Effector CD8-positive, alpha-beta T cell (primary cell): ENCODE results near the gene NBPF20.
"Not testable (repeated sequence)": the region's sequence is repeated elsewhere in the genome, so short reads cannot be mapped to it uniquely, and the experiment has no call there.

Source experiments
- DNase-seq: peaks from one replicate; lab custom pipeline; 2025; lab: John Stamatoyannopoulos, UW
- total RNA-seq, 4 experiments: gene quantifications; one replicate each; lab custom pipeline; 2026; lab: John Stamatoyannopoulos, UW

NBPF20 gene
- 4.1 to 15.6 (median 11.1) reads per million in 4 experiments for total RNA-seq

GRCh38 chr1:145425436-145426029 lies at the start of gene NBPF20:
TSS of gene NBPF20 (minus strand) at chr1:145425603. CDS start at chr1:145405272, 20,331 bp downstream.
- peak; percentile 69 for DNase-seq

- not testable (repeated sequence) for DNase-seq
Observed at GRCh38 chr1:145474837-145475368, 49.5 kb upstream of the NBPF20 start.

- not testable (repeated sequence) for DNase-seq
Observed at GRCh38 chr1:145472731-145473130, 47.3 kb upstream of the NBPF20 start.

GRCh38 chr1:145471365-145471764 lies 46.0 kb upstream of the NBPF20 start:
- DNase-seq: not testable (repeated sequence)

GRCh38 chr1:145465405-145466144 lies 40.2 kb upstream of the NBPF20 start:
- DNase-seq: peak; percentile 18

GRCh38 chr1:145464708-145465336 lies 39.4 kb upstream of the NBPF20 start:
- not testable (repeated sequence) for DNase-seq

- DNase-seq: not testable (repeated sequence)
Observed at GRCh38 chr1:145464017-145464416, 38.6 kb upstream of the NBPF20 start.

- DNase-seq: not testable (repeated sequence)
Observed at GRCh38 chr1:145460684-145461083, 35.3 kb upstream of the NBPF20 start.

GRCh38 chr1:145460048-145460447 lies 34.6 kb upstream of the NBPF20 start:
- not testable (repeated sequence) for DNase-seq

- DNase-seq: not testable (repeated sequence)
Observed at GRCh38 chr1:145459591-145459990, 34.2 kb upstream of the NBPF20 start.

- not testable (repeated sequence) for DNase-seq
Observed at GRCh38 chr1:145459063-145459462, 33.7 kb upstream of the NBPF20 start.

- not testable (repeated sequence) for DNase-seq
Observed at GRCh38 chr1:145454824-145455177, 29.4 kb upstream of the NBPF20 start.

GRCh38 chr1:145453873-145454823 lies 28.7 kb upstream of the NBPF20 start:
- not testable (repeated sequence) for DNase-seq

GRCh38 chr1:145452506-145452905 lies 27.1 kb upstream of the NBPF20 start:
- not testable (repeated sequence) for DNase-seq

GRCh38 chr1:145451914-145452313 lies 26.5 kb upstream of the NBPF20 start:
- DNase-seq: not testable (repeated sequence)

- not testable (repeated sequence) for DNase-seq
Observed at GRCh38 chr1:145445219-145445618, 19.8 kb upstream of the NBPF20 start.

- not testable (repeated sequence) for DNase-seq
Observed at GRCh38 chr1:145442340-145442739, 16.9 kb upstream of the NBPF20 start.

- not testable (repeated sequence) for DNase-seq
Observed at GRCh38 chr1:145431363-145432256, 6.2 kb upstream of the NBPF20 start.

- DNase-seq: not testable (repeated sequence)
Observed at GRCh38 chr1:145430830-145431229, 5.4 kb upstream of the NBPF20 start.

GRCh38 chr1:145429329-145429728 lies 3.9 kb upstream of the NBPF20 start:
- DNase-seq: not testable (repeated sequence)
